Measurements from ENCODE around the gene PSMG4. TPM values are rescaled to one million over a fixed set of nuclear protein-coding genes. Genes with fewer than 3 reads are reported as not detected.

Gene PSMG4, protein sequence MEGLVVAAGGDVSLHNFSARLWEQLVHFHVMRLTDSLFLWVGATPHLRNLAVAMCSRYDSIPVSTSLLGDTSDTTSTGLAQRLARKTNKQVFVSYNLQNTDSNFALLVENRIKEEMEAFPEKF
- 10 to 100 TPM; 19.7 to 26.8 (median 22.0) TPM for total RNA-seq
- 10 to 100 TPM; 18.6 to 31.3 (median 26.2) TPM for polyA plus RNA-seq
- long read RNA-seq, donor 1, transcript PSMG4-206 (3 exons, 838 nt), result major isoform, 7 of 10 reads
- long read RNA-seq, donor 1, partial matches to known transcripts, result 0 of 10 reads
- long read RNA-seq, donor 1, other reads (novel, unspliced or antisense), result 2 of 10 reads
- long read RNA-seq, donor 2, transcript PSMG4-206 (3 exons, 838 nt), result major isoform, 13 of 30 reads
- long read RNA-seq, donor 2, partial matches to known transcripts, result 0 of 30 reads
- long read RNA-seq, donor 2, other reads (novel, unspliced or antisense), result 12 of 30 reads

GRCh38 chr6:3258720-3259490 lies at the start of gene PSMG4:
Gene PSMG4, plus strand, starts transcription at chr6:3258947. Its CDS starts 76 bp downstream, at chr6:3259023.
- intact Hi-C loops (cut with DNase I), result no loop called here
- DNase-seq, result peak; percentile 97 to 98
- H3K27me3 ChIP-seq (ENCODE audit: insufficient read depth in 3 of 3, low read length in 2 of 3), result no peaks in the 10 kb centered on the region
- H3K4me3 ChIP-seq, result peak within 1 kb of the TSS; percentile 93
- TF ChIP-seq, protein P1, sequence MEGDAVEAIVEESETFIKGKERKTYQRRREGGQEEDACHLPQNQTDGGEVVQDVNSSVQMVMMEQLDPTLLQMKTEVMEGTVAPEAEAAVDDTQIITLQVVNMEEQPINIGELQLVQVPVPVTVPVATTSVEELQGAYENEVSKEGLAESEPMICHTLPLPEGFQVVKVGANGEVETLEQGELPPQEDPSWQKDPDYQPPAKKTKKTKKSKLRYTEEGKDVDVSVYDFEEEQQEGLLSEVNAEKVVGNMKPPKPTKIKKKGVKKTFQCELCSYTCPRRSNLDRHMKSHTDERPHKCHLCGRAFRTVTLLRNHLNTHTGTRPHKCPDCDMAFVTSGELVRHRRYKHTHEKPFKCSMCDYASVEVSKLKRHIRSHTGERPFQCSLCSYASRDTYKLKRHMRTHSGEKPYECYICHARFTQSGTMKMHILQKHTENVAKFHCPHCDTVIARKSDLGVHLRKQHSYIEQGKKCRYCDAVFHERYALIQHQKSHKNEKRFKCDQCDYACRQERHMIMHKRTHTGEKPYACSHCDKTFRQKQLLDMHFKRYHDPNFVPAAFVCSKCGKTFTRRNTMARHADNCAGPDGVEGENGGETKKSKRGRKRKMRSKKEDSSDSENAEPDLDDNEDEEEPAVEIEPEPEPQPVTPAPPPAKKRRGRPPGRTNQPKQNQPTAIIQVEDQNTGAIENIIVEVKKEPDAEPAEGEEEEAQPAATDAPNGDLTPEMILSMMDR (IDR thresholded peaks at IDR 0.05), result no peak
- ATAC-seq, result peak; percentile 94 to 97 (median 96)
- peak within 1 kb of the TSS; percentile 93 for H3K27ac ChIP-seq
- whole genome bisulfite sequencing, 3 donors, result 0 to 1% (median 0%) methylated on average over 47 to 80 of the region's 80 CpGs
- peaks cover 0 to 6% of the 10 kb centered on the region in 2 donors for H3K36me3 ChIP-seq (ENCODE audit: insufficient read depth in 1 of 2, low read depth in 1 of 2)
- H3K9me3 ChIP-seq, result no peaks in the 10 kb centered on the region
- peaks cover 39% of the 10 kb centered on the region for H3K4me1 ChIP-seq

DNA sequence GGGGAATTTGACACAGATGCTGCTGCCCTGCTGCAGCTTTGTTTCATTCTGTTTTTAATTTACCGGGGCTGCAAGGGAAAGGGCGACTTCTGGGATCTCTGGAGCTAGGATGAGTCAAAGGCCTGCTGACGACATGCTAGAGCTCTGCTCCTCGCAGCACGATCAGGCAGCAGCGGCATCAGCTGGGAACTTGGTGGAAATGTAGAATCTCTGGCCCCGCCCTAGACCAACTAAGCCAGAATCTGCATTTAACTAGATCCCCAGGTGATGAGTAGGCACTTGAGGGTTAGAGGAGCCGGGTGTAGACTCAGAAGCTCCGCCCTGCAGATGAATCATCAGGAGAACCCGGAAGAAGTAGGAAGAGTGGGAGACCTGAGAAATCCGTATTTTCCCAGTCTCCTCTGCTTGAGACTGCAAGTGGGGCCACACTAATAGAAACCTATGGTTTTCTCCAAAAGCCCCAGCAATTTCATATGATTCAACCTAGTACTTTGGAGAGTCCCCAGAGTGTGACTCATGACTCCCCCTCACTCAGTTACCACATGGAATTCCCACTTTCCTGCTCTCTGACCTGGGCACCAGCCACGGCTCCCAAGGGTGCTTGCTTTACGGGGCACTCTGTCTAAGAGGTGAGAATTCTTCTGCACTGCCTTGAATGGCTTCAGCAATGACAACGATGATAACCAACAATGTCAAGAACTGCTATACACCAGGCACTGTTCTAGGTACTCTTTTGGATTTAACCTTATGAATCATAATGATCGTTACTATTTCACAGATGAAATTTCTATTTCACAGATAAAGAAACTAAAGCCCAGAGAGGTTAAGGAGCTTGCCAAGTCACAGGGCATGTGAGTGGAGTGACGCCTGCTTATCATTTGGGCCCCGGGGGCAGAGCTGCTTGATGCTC lies 49.4 kb upstream of the PSMG4 start:
- TF ChIP-seq, protein P1 (IDR thresholded peaks at IDR 0.05), result no peak
- DNase-seq (peak; percentile 65 to 67), ATAC-seq (peak; percentile 71 to 84 (median 76))
- H3K27me3 ChIP-seq (ENCODE audit: insufficient read depth in 3 of 3, low read length in 2 of 3), result peaks cover 0 to 31% (median 5%) of the 10 kb centered on the region in 3 donors
- no peaks in the 10 kb centered on the region for H3K9me3 ChIP-seq
- no peaks in the 10 kb centered on the region for H3K4me1 ChIP-seq
- H3K36me3 ChIP-seq (ENCODE audit: insufficient read depth in 1 of 2, low read depth in 1 of 2), result no peaks in the 10 kb centered on the region
- intact Hi-C loops (cut with DNase I), result loop anchor here in 1 of 2 donors (1.0 kb wide), 1 partner anchor 29 kb away; no protein-coding TSS in a partner anchor
- no peak overlapping the region for H3K4me3 ChIP-seq
- H3K27ac ChIP-seq, result no peak overlapping the region
- WGBS, 3 donors, result 48 to 72% (median 50%) methylated on average over 17 of the region's 17 CpGs

- DNase-seq (no peak), ATAC-seq (no peak)
- no peaks in the 10 kb centered on the region for H3K4me1 ChIP-seq
- intact Hi-C loops (cut with DNase I), result loop anchor here in 1 of 2 donors (1.0 kb wide), 1 partner anchor 30 kb away; no protein-coding TSS in a partner anchor
- WGBS, 3 donors, result 77 to 90% (median 79%) methylated on average over 9 of the region's 9 CpGs
- H3K9me3 ChIP-seq, result no peaks in the 10 kb centered on the region
- peaks cover 0 to 31% (median 5%) of the 10 kb centered on the region in 3 donors for H3K27me3 ChIP-seq (ENCODE audit: insufficient read depth in 3 of 3, low read length in 2 of 3)
- no peaks in the 10 kb centered on the region for H3K36me3 ChIP-seq (ENCODE audit: insufficient read depth in 1 of 2, low read depth in 1 of 2)
- no peak overlapping the region for H3K27ac ChIP-seq
- TF ChIP-seq, protein P1 (IDR thresholded peaks at IDR 0.05), result no peak
- H3K4me3 ChIP-seq, result no peak overlapping the region
Measured at GRCh38 chr6:3210024-3210610, 48.6 kb upstream of the PSMG4 start.

DNA sequence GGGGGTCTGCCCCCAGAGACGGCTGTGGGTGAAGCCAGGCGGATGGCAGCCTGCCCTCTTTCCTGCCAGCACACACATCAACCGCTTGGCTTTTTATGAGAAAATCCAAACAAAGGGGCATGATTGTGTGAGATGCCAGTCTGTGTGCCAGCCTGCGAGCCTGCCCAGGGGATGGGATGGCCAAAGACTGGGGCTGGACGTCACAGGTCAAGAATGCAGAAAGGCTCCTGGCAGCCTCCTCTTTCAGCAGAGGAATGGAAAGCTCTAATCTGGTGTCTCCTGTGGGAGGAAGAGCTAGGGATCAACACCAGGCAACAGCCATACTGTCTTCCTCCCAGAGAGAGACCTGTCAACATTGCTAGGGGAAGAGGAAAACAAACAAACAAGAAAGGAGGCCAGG lies 47.1 kb upstream of the PSMG4 start:
- Histone ChIP-seq H3K4me1 (no peaks in the 10 kb centered on the region), H3K27me3 (ENCODE audit: insufficient read depth in 3 of 3, low read length in 2 of 3) (peaks cover 0 to 29% (median 5%) of the 10 kb centered on the region in 3 donors), H3K27ac (no peak overlapping the region), H3K36me3 (ENCODE audit: insufficient read depth in 1 of 2, low read depth in 1 of 2) (no peaks in the 10 kb centered on the region), H3K4me3 (no peak overlapping the region), H3K9me3 (no peaks in the 10 kb centered on the region)
- intact Hi-C loops (cut with DNase I), result no loop called here
- ATAC-seq (peak in 2 of 4 donors; percentile 31 to 36), DNase-seq (no peak)
- TF ChIP-seq, protein P1 (IDR thresholded peaks at IDR 0.05), result no peak
- WGBS, 3 donors, result 39 to 60% (median 50%) methylated on average over 5 of the region's 5 CpGs

Measured in psoas muscle (tissue), 8 donors.